Stimulated activated naive CD8-positive, alpha-beta T cell treated with anti-CD3 and anti-CD28 coated beads, Interleukin-15, Interleukin-2, amounts not matched to agents 100 ng/mL and 50 ng/mL, for 24 hours (primary cell): Measurements from ENCODE around the gene FHDC1.

ENCODE experiments used
- H3K27ac Mint-ChIP-seq: one replicate; pipeline ENCODE4 v1.8.0; 2021; ENCODE audit warnings: mild to moderate bottlenecking, mixed read lengths
- H3K27me3 Mint-ChIP-seq: one replicate; pipeline ENCODE4 v1.8.0; 2021; ENCODE audit warnings: mixed read lengths
- H3K36me3 Mint-ChIP-seq: one replicate; pipeline ENCODE4 v1.8.0; 2021; ENCODE audit warnings: low read depth, mixed read lengths
- H3K4me1 Mint-ChIP-seq: one replicate; pipeline ENCODE4 v1.8.0; 2021; ENCODE audit warnings: low read depth, mixed read lengths
- H3K4me3 Mint-ChIP-seq: one replicate; pipeline ENCODE4 v1.8.0; 2021; ENCODE audit warnings: mild to moderate bottlenecking, mixed read lengths
- H3K9me3 Mint-ChIP-seq: one replicate; pipeline ENCODE4 v1.8.0; 2021; ENCODE audit warnings: mixed read lengths

Gene FHDC1

DNA sequence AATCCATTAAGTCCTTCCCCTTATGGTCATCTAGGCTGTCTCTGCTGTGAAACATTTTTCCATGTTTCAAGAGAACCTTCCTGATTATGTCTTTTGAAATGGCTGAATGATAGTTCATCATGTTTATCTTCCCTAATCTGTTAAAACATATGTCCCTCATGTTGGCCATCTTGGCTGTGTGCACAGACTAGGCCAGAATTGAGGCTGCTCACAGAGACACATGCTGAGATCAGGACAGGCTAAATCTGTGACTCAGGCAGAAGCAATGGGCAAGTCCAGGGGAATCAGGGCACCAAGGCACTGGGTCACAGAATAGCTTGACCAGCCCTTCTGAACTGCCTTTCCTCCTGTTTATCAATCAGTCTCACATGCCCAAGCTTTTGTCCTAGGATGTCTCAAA lies 78.3 kb downstream of the FHDC1 start:
- Mint-ChIP-seq H3K36me3 (no peaks in the 10 kb centered on the region), H3K27ac (no peak overlapping the region), H3K9me3 (peaks cover 6% of the 10 kb centered on the region), H3K4me3 (no peak overlapping the region), H3K27me3 (no peaks in the 10 kb centered on the region), H3K4me1 (no peaks in the 10 kb centered on the region)

- Mint-ChIP-seq H3K9me3 (peaks cover 6% of the 10 kb centered on the region), H3K4me3 (no peak overlapping the region), H3K4me1 (no peaks in the 10 kb centered on the region), H3K27ac (no peak overlapping the region), H3K27me3 (no peaks in the 10 kb centered on the region), H3K36me3 (no peaks in the 10 kb centered on the region)
Observed at GRCh38 chr4:153016592-153016991, 80.5 kb downstream of the FHDC1 start.

- H3K36me3 Mint-ChIP-seq, result no peaks in the 10 kb centered on the region
- H3K4me1 Mint-ChIP-seq, result no peaks in the 10 kb centered on the region
- no peaks in the 10 kb centered on the region for H3K27me3 Mint-ChIP-seq
- peaks cover 3% of the 10 kb centered on the region for H3K9me3 Mint-ChIP-seq
- no peak overlapping the region for H3K4me3 Mint-ChIP-seq
- H3K27ac Mint-ChIP-seq, result no peak overlapping the region
Observed at GRCh38 chr4:153018031-153018430, 81.9 kb downstream of the FHDC1 start.

DNA sequence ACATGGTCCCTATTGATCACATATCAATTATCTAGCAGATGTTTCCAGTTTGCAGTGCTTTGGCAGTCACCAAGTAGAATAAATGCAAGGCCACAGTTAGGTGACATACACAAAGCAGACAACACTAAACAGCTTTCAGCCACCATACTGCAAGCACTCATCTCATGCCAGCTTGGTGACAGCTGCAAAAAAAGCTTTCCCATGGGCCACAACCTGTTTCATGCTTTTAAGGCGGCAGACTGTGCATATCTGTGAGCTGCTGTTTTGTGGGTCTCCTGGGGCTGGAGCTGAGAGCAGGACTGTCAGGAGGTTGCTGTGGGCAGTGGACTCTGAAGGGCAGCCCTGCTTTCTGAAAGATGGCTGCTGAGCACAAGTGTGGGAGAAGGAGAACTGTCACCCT lies 82.6 kb downstream of the FHDC1 start:
- H3K4me1 Mint-ChIP-seq, result no peaks in the 10 kb centered on the region
- H3K4me3 Mint-ChIP-seq, result no peak overlapping the region
- H3K27ac Mint-ChIP-seq, result no peak overlapping the region
- H3K27me3 Mint-ChIP-seq, result no peaks in the 10 kb centered on the region
- no peaks in the 10 kb centered on the region for H3K36me3 Mint-ChIP-seq
- peaks cover 3% of the 10 kb centered on the region for H3K9me3 Mint-ChIP-seq

DNA sequence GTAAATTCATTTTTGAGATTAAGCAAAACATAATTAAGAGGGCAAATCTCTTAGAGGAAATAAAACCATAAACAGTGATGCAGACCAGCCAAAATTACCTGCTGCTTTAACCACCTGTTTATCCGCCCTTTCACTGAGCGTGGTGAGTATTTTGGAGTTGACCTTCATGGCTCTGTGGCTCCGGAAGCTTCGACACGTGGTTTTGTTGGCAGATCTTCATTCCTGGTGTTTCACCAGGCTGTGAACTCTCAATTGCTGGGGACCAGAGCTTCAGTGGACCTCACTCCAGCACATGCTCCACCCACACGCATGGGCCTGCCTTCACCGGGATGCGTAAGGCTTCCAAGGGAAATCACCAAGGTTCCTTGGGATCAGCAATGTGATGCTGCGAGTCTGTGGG lies 83.8 kb downstream of the FHDC1 start:
- peaks cover 3% of the 10 kb centered on the region for H3K9me3 Mint-ChIP-seq
- H3K27me3 Mint-ChIP-seq, result no peaks in the 10 kb centered on the region
- no peak overlapping the region for H3K27ac Mint-ChIP-seq
- H3K4me1 Mint-ChIP-seq, result no peaks in the 10 kb centered on the region
- no peak overlapping the region for H3K4me3 Mint-ChIP-seq
- no peaks in the 10 kb centered on the region for H3K36me3 Mint-ChIP-seq

DNA sequence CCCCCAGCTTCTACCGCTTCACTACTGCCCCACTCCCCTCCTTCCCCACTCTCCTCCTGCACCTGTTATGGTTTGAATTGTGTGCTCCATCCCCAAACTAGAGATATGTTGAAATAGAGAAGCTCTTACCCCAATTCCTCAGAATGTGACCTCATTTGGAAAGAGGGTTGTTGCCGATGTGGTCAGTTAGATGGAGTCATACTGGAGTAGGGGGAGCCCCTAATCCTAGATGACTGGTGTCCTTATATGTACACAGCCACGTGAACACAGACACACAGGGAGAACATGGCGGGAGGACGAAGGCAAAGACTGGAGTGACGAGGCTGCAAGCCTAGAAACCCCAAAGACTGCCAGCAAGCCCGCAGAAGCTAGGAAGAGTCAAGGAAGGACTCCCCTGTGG lies 84.3 kb downstream of the FHDC1 start:
- H3K9me3 Mint-ChIP-seq, result peaks cover 3% of the 10 kb centered on the region
- no peaks in the 10 kb centered on the region for H3K4me1 Mint-ChIP-seq
- H3K27me3 Mint-ChIP-seq, result no peaks in the 10 kb centered on the region
- H3K36me3 Mint-ChIP-seq, result no peaks in the 10 kb centered on the region
- H3K27ac Mint-ChIP-seq, result no peak overlapping the region
- no peak overlapping the region for H3K4me3 Mint-ChIP-seq

- H3K4me3 Mint-ChIP-seq, result no peak overlapping the region
- H3K36me3 Mint-ChIP-seq, result no peaks in the 10 kb centered on the region
- H3K4me1 Mint-ChIP-seq, result no peaks in the 10 kb centered on the region
- no peak overlapping the region for H3K27ac Mint-ChIP-seq
- H3K9me3 Mint-ChIP-seq, result peaks cover 3% of the 10 kb centered on the region
- H3K27me3 Mint-ChIP-seq, result no peaks in the 10 kb centered on the region
Observed at GRCh38 chr4:153021276-153021675, 85.2 kb downstream of the FHDC1 start.

GRCh38 chr4:153022241-153022715 lies 86.2 kb downstream of the FHDC1 start:
- H3K9me3 Mint-ChIP-seq, result peaks cover 3% of the 10 kb centered on the region
- no peaks in the 10 kb centered on the region for H3K4me1 Mint-ChIP-seq
- H3K27me3 Mint-ChIP-seq, result no peaks in the 10 kb centered on the region
- H3K4me3 Mint-ChIP-seq, result no peak overlapping the region
- no peak overlapping the region for H3K27ac Mint-ChIP-seq
- H3K36me3 Mint-ChIP-seq, result no peaks in the 10 kb centered on the region

DNA sequence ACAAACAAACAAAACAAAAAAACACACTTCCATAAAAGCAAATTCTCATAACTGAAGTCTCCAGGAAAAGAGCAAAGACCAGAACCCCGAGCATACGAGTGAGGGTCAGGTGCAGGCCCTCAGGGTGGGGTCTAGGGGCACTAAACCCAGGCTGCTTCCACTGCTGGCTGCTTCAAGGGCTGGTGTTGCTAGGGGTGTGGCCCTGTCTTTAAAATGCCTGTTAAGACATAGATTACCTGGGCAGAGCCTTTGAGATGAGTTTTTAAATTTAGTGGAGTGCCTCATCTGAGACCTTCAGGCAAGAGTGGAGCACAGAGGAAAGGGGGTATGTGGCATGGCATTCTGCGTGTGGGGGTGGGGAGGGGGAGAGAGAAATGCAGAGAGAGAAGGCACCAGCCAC lies 87.0 kb downstream of the FHDC1 start:
- Mint-ChIP-seq H3K4me1 (no peaks in the 10 kb centered on the region), H3K27me3 (no peaks in the 10 kb centered on the region), H3K36me3 (no peaks in the 10 kb centered on the region), H3K9me3 (no peaks in the 10 kb centered on the region), H3K4me3 (no peak overlapping the region), H3K27ac (no peak overlapping the region)

DNA sequence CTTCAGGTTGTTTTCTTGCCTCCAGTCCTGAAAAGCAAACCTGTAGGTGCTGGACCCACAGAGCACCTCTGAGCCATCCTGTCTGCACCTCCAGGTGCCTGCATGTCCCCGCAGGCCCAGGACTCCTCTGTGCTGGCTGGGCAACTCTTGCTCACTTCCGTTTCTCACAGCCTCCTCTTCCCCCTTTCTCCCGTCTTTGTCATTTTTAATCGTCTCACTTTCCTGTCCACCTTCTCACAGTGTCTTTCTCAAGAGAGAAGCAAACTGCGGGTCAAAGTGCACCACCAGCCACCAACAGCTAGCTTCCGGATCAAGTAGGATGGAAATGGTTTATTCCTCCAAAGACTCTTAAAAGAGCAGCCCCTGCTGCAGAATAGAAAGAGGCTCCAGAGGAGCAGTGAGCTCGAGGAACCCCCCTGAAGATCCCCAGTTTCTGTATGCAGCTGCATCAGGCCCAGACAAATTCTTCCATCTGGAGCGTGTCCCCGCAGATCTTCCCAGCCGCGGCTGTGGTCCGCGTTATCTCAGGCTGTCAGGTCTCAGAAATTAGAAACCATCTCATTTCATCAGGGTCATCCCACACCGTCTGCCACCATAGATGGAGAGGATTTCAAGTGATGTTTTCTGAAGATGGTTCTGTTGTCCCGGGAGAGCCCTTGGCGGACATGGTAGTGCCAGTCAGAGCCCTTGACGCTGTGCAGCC lies 87.7 kb downstream of the FHDC1 start:
- no peaks in the 10 kb centered on the region for H3K27me3 Mint-ChIP-seq
- H3K27ac Mint-ChIP-seq, result no peak overlapping the region
- H3K4me1 Mint-ChIP-seq, result no peaks in the 10 kb centered on the region
- peaks cover under 1% of the 10 kb centered on the region for H3K9me3 Mint-ChIP-seq
- no peak overlapping the region for H3K4me3 Mint-ChIP-seq
- no peaks in the 10 kb centered on the region for H3K36me3 Mint-ChIP-seq

DNA sequence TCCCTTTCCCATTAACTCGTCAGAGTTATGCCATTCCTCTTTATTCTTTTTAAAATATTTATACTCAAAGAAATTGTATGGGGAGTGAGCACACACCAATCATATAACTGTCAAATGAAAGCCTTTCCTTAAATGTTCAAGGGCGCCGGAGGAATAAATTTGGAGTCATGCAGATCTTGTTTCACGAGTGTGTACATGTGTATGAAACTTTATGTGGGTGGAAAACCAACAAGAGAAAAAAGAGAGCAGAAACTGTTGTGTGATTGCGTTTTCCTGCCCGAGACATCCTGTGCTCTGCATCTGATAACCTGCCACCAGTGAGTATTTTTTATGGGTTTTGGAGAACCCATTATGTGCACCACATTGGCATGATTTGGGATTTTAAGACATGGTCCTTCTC lies 88.3 kb downstream of the FHDC1 start:
- Mint-ChIP-seq H3K9me3 (peaks cover 7% of the 10 kb centered on the region), H3K36me3 (peaks cover 4% of the 10 kb centered on the region), H3K27ac (no peak overlapping the region), H3K4me1 (no peaks in the 10 kb centered on the region), H3K4me3 (no peak overlapping the region), H3K27me3 (no peaks in the 10 kb centered on the region)

DNA sequence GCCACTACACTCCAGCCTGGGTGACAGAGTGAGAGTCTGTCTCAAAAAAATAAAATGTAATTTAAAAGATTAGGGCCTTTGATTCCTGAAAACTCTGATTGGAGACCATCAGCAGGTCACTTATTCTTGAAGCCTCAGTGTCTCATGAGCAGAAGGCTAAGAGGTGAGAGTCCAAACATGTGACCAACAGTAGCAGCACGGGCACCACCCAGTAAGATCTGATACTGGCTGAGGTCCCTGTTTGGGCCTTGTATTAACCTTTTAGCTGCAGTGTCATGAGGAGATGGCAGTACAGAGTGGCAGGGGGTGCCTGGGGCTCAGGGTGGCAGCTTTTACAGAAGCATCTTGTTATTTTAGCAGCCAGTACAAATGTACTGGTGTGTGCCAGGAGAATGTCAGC lies 89.3 kb downstream of the FHDC1 start:
- Mint-ChIP-seq H3K4me1 (no peaks in the 10 kb centered on the region), H3K4me3 (no peak overlapping the region), H3K27ac (no peak overlapping the region), H3K9me3 (peaks cover 13% of the 10 kb centered on the region), H3K27me3 (no peaks in the 10 kb centered on the region), H3K36me3 (peaks cover 5% of the 10 kb centered on the region)

GRCh38 chr4:153026591-153027346 lies 90.6 kb downstream of the FHDC1 start:
- H3K4me1 Mint-ChIP-seq, result no peaks in the 10 kb centered on the region
- no peak overlapping the region for H3K27ac Mint-ChIP-seq
- H3K9me3 Mint-ChIP-seq, result peaks cover 19% of the 10 kb centered on the region
- H3K36me3 Mint-ChIP-seq, result peaks cover 5% of the 10 kb centered on the region
- H3K27me3 Mint-ChIP-seq, result no peaks in the 10 kb centered on the region
- no peak overlapping the region for H3K4me3 Mint-ChIP-seq

DNA sequence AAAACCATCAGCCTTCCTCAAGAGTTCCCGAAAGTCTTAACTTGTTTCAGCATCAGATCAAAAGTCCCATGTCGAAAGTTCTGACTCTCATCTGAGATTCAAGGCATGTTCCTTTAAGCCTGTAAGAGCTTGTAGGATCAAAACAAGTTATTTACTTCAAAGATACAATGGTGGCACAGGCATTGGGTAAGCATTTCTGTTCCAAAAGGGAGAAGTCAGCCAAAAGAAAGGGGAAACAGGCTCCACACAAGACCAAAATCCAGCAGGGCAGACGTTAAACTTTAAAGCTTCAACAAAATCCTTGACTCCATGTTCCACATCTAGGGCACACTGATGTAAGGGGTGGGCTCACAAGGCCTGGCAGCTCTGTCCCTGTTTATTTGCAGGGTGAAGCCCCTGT lies 91.7 kb downstream of the FHDC1 start:
- Mint-ChIP-seq H3K36me3 (peaks cover 5% of the 10 kb centered on the region), H3K4me1 (no peaks in the 10 kb centered on the region), H3K9me3 (peaks cover 19% of the 10 kb centered on the region), H3K27me3 (no peaks in the 10 kb centered on the region), H3K27ac (no peak overlapping the region), H3K4me3 (no peak overlapping the region)

GRCh38 chr4:153028535-153028934 lies 92.4 kb downstream of the FHDC1 start:
- Mint-ChIP-seq H3K4me3 (no peak overlapping the region), H3K27me3 (no peaks in the 10 kb centered on the region), H3K36me3 (peaks cover 5% of the 10 kb centered on the region), H3K27ac (no peak overlapping the region), H3K4me1 (no peaks in the 10 kb centered on the region), H3K9me3 (peaks cover 19% of the 10 kb centered on the region)
